NT2/D1 (cell line): ENCODE measurements around the gene ZDHHC6.

Experiments
- DNase-seq: peaks from one replicate; pipeline ENCODE4 v3.0.0-alpha.2; 2011; ENCODE audit warnings: low read depth, low spot score
- H3K27me3 ChIP-seq: 2 replicates; pipeline ENCODE4 v1.6.0; 2011; ENCODE audit warnings: mild to moderate bottlenecking; ENCODE audit not compliant: insufficient read length, insufficient read depth
- H3K36me3 ChIP-seq: 2 replicates; pipeline ENCODE4 v1.6.1; 2011; ENCODE audit warnings: mild to moderate bottlenecking, low read length, mixed read lengths; ENCODE audit not compliant: insufficient read depth, insufficient read length
- H3K4me1 ChIP-seq: 2 replicates; pipeline ENCODE4 v1.5.1; 2011; ENCODE audit not compliant: insufficient read depth, insufficient read length
- H3K4me3 ChIP-seq: 2 replicates; pipeline ENCODE4 v1.5.1; 2011; ENCODE audit warnings: low read depth; ENCODE audit not compliant: insufficient read length
- H3K9ac ChIP-seq: 2 replicates; pipeline ENCODE4 v1.6.0; 2011; ENCODE audit warnings: low read depth; ENCODE audit not compliant: insufficient read length
- H3K9me3 ChIP-seq: 2 replicates; pipeline ENCODE4 v1.5.1; 2011; ENCODE audit warnings: mild to moderate bottlenecking, low read length; ENCODE audit not compliant: insufficient read depth
- SUZ12 ChIP-seq: IDR thresholded peaks from 2 replicates; pipeline ENCODE4 v1.6.1; 2011; ENCODE audit not compliant: insufficient read length, insufficient read depth; ENCODE audit errors: extremely low read depth
- YY1 ChIP-seq: IDR thresholded peaks from 2 replicates; pipeline ENCODE4 v1.6.1; 2011; ENCODE audit not compliant: insufficient read length, insufficient read depth
- ZNF274 ChIP-seq: IDR thresholded peaks from 2 replicates; pipeline ENCODE4 v1.6.1; 2011; ENCODE audit warnings: mild to moderate bottlenecking, low read depth, low read length

ZDHHC6 gene

DNA sequence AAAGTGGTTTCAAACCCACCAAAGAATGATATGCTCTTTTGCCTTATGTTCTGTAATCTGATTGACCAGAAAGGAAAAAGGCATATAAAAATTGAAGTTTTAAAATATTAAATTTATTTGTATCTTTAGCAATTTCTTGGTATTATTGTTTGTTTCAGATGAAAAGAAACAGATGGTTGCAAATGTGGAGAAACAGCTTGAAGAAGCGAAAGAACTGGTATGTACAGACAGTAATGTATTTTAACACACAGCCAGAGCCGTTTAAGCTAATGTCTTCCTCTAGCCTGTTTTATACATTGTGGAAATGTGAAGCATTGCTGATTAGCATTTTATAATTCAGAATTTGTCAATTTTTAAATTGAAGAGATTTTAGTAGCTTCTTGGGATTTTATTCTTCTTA is 13.7 kb upstream of the ZDHHC6 start:
- peaks cover 6% of the 10 kb centered on the region; the same call in 1 of the 2 replicates for H3K9me3 ChIP-seq
- TF ChIP-seq SUZ12 = no peak
- TF ChIP-seq YY1 = no peak
- TF ChIP-seq ZNF274 = no peak

DNA sequence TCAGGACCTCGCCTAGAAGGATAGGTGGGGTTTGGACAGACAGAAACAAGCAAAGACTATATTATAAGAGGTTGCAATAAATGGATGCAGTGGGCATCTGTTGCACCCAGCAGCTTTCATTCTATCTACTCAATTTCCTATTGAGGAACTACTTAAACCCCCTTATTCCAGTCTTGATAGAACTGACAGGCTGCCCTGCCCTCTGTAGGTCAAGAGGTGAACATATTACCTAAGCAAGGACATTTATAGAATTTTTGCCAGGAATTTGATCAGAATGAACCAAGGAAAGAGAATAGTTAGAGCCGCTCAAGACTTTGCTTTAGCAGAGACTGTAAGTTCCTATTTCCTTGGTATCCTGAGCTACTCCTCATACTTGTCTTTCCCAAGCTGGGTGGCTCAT is 9.8 kb upstream of the ZDHHC6 start:
- H3K9me3 ChIP-seq = no peaks in the 10 kb centered on the region
- DNase-seq = no peak
- H3K4me3 ChIP-seq = no peak overlapping the region
- H3K9ac ChIP-seq = no peak overlapping the region
- H3K27me3 ChIP-seq = no peaks in the 10 kb centered on the region
- no peak for TF ChIP-seq SUZ12
- no peak for TF ChIP-seq YY1
- no peak for TF ChIP-seq ZNF274
- no peaks in the 10 kb centered on the region for H3K4me1 ChIP-seq
- peaks cover 9% of the 10 kb centered on the region for H3K36me3 ChIP-seq

More for the DNA sequence above, 13.7 kb upstream of the ZDHHC6 start:
- no peak for DNase-seq
- Histone ChIP-seq H3K36me3 (peaks cover 22% of the 10 kb centered on the region), H3K27me3 (no peaks in the 10 kb centered on the region), H3K4me3 (no peak overlapping the region), H3K9ac (no peak overlapping the region), H3K4me1 (no peaks in the 10 kb centered on the region)

DNA sequence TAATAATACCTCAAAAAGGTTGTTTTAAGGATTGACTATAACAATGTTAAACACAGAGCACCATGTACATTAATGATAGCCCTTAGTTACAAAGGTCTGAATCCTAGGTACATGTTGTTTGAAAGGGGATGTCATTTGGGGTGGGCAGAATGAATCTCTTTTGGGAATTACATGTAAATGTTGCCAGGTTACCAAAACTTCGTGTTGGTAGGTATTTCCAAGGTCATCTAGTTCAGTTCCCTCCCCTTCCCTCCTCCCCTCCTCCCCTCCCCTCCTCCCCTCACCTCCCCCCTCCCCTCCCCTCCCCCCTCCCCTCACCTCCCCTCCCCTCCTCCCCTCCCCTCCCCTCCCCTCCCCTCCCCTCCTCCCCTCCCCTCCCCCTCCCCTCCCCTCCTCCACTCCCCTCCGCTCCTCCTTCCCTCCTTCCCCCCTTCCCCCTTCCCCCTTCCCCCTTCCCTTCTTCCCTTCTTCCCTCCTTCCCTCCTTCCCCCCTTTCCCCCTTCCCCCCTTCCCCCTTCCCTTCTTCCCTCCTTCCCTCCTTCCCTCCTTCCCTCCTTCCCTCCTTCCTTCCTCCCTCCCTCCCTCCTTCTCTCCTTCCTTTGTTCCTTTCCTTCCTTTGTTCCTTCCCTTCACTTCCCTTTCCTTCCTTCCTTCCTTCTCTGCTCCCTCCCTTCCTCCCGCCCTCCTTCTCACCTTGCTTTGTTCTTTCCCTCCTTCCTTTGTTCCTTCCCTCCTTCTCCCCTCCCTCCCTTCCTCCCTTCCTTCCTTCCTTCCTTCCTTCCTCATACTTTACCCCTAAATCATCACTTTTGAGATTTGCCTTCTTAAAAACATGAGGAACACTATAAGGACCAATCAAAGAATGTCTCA is 8.4 kb upstream of the ZDHHC6 start:
- Histone ChIP-seq H3K36me3 (no peaks in the 10 kb centered on the region), H3K9ac (no peak overlapping the region), H3K4me1 (no peaks in the 10 kb centered on the region), H3K9me3 (no peaks in the 10 kb centered on the region), H3K27me3 (no peaks in the 10 kb centered on the region), H3K4me3 (no peak overlapping the region)
- TF ChIP-seq YY1 = no peak
- no peak for TF ChIP-seq ZNF274
- TF ChIP-seq SUZ12 = no peak
- DNase-seq = no peak

DNA sequence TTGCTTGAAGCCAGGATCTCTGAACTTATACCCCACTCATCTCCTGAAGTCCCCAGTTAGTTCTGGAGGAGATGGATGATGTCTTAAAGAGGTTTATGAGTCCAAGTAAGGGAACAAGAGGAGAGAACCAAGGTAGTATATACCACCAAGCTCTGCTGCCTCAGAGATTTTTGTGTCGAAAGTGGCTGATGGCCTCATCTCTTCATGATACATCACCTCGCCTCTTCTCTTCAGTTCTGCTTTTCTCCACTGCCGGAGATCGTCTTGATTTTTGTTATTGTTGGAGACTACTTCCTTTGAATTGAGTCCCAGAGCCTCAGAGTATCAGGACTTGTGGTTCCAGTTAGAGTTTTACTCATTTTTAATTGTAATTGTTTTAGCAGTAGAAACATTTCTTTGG is 2.2 kb upstream of the ZDHHC6 start:
- Histone ChIP-seq H3K4me1 (no peaks in the 10 kb centered on the region), H3K9me3 (no peaks in the 10 kb centered on the region), H3K9ac (no peak overlapping the region), H3K4me3 (no peak overlapping the region), H3K27me3 (no peaks in the 10 kb centered on the region), H3K36me3 (peaks cover 22% of the 10 kb centered on the region)
- no peak for DNase-seq
- no peak for TF ChIP-seq SUZ12
- TF ChIP-seq YY1 = no peak
- no peak for TF ChIP-seq ZNF274

DNA sequence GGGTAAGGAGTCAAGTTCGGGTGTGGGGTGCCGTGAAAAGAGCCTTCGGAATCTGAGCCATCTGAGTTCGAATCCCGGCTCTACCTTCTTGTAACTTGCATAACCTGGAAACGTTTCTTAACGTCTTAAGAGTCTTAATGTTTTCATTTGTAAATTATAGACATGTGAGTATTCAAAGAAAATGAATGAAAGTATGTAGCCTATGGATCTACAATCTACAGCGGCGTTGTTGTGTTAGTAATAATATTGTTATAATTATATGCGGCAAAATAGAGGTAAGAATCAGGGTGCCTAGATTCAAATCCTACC is 860 bp upstream of the ZDHHC6 start:
- peak overlapping the region; percentile 88 for H3K4me3 ChIP-seq
- no peaks in the 10 kb centered on the region for H3K9me3 ChIP-seq
- H3K9ac ChIP-seq = peak overlapping the region; percentile 97
- DNase-seq = no peak
- H3K4me1 ChIP-seq = no peaks in the 10 kb centered on the region
- TF ChIP-seq YY1 (no peak), ZNF274 (no peak), SUZ12 (no peak)
- no peaks in the 10 kb centered on the region for H3K27me3 ChIP-seq
- peaks cover 35% of the 10 kb centered on the region for H3K36me3 ChIP-seq

DNA sequence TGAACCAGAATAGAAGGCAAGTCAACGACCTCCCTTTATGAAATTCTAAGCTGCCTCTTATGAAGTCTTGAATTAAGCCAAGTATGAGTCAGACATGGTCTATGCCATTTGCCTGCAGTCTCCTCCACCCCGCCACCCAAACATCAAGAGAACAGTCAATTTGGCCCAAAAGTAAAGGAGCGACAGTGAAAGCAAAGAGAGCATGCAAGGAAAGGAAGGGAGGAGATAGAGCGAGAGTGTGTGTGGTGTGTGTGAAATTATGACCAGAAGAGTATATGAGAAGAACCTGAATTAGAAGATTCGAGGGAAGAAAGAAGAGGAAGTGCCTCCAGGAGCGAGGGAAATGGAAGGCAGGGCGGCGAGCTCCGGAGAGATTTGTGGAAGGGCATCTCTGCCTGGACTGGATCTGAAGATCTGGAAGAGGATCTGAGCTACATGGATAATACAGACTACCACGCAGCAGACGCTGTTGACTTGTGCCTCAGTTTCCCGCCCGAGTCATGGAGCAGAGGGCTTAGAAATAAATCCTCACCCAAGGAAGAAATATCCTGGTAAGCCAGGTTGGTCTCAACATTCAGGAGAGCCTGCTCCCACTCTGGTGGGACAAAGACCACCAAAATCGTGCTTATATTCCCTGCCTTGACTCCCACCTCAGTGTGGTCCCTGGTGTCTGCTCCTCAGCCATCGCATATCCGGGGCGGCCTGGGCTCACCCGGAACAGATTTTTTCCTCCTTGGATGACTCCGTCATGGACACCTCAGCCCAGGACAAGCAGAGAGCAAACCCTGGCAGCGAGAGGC is 459 bp downstream of the ZDHHC6 start:
- TF ChIP-seq YY1 = no peak
- no peak for TF ChIP-seq SUZ12
- no peak for TF ChIP-seq ZNF274
- H3K36me3 ChIP-seq = peaks cover 48% of the 10 kb centered on the region
- DNase-seq = no peak
- H3K9ac ChIP-seq = peak overlapping the region; percentile 97
- H3K4me3 ChIP-seq = peak overlapping the region; percentile 88
- no peaks in the 10 kb centered on the region for H3K27me3 ChIP-seq
- H3K9me3 ChIP-seq = no peaks in the 10 kb centered on the region
- H3K4me1 ChIP-seq = no peaks in the 10 kb centered on the region

DNA sequence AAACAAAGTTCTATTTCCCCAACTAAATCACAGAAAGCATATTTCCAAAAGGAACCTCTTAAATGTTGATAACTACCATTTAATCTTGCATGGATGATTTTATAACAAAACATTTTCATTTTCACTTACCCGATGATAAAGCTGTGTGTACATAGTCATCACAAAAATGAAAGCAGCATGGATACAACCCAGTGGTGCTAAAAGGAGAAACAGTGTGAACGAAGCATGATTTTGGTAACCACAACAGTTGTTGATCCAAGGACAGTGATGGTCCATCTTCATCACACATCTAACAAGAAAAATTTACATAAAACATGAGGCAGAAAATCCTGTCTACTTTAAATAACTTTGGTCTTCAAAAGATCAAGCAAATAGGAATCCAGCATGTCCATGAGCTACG is 4.7 kb downstream of the ZDHHC6 start:
- no peaks in the 10 kb centered on the region for H3K9me3 ChIP-seq
- no peaks in the 10 kb centered on the region for H3K4me1 ChIP-seq
- H3K27me3 ChIP-seq = no peaks in the 10 kb centered on the region
- DNase-seq = no peak
- TF ChIP-seq YY1 (no peak), ZNF274 (no peak), SUZ12 (no peak)
- H3K36me3 ChIP-seq = peaks cover 71% of the 10 kb centered on the region
- H3K4me3 ChIP-seq = no peak overlapping the region
- no peak overlapping the region for H3K9ac ChIP-seq
